GM19240 (cell line): ENCODE data around the gene PTPRA.
"Not testable (repeated sequence)": the region's sequence is repeated elsewhere in the genome, so short reads cannot be mapped to it uniquely, and the experiment has no call there.

ENCODE experiments used
- DNase-seq: peaks from one replicate; pipeline ENCODE4 v3.0.0; 2011; ENCODE audit warnings: low spot score; ENCODE audit not compliant: insufficient read length

The PTPRA gene

DNA sequence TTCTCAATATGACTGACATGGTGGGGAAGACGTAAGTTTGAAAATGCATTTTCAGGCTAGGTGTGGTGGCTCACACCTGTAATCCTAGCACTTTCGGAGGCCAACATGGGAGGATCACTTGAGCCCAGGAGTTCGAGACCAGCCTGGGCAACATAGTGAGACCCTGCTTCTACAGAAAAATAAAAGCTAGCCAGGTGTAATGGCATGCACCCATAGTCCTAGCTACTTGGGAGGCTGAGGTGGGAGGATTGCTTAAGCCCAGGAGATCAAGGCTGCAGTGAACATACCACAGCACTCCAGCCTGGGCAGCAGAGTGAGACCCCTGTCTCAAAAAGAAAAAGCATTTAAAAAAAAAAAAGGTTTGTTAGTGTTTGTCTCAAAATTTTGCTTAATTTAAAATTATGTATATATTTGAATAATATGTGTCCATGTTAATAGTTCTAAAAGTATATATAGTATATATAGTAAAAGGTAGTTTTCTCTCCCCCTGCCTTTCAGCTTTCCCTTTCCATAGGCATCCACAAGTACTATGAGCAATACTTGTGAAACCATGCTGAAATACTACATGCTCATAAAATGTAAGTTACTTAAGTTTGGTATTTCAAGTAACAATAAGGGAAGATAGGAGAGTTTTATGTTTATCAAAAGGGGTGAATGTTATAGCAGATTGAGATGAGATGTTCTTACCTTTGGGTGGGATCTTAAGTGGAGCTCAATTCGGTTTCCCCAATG lies 15.1 kb downstream of the PTPRA start:
- no peak for DNase-seq

DNA sequence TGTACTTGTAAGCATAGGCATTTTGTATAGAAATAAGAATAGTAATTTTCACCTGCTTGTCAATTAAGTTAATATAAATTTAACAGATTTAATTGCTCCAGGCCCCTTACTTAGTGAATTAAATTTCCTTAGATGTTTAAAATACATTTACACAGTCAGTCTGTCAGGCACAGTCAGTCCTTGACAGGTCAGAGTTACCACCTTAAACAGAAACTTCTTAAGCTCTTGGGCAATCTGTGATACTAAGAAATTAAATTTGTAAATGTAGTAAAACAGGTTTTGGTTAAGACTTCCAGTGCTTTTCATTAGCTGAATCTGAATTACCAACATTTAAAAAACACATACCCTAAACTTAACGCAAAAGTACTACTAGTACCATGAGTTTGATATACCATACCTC lies 15.9 kb downstream of the PTPRA start:
- DNase-seq, result no peak

DNA sequence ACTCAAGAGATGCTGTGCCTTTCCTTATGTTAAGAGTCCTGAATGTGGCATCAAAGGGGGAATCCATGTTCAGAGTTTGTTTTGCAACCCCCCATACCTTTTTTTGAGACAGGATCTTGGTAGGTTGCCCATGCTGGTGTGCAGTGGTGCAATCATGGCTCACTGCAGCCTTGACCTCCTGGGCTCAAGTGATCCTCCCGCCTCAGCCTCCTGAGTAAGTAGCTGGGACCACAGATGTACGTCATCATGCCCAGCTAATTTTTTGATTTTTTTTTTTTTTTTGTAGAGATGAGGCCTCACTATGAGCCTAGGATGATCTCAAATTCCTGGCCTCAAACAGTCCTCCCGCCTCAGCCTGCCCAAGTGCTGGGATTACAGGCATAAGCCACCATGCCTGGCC lies 16.5 kb downstream of the PTPRA start:
- DNase-seq, result no peak

DNA sequence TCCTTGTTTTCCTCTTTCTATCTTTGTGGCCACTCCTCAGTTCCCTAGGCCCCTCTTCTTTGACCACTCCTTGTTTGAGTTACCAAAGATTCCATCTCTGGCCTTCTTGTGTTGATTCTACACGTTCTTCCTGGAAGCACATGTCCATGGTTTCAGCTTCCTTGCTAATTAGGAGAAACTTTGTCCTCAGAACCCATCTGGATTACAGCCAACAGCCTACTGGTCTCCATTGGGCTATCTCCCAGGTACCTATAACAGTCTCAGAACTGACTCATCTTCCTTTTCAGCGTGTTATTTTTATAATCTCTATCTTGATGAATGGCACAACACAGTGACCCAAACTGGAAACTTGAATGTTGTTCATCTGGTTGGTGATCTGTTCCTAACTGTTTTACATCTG lies 17.5 kb downstream of the PTPRA start:
- DNase-seq, result no peak

DNA sequence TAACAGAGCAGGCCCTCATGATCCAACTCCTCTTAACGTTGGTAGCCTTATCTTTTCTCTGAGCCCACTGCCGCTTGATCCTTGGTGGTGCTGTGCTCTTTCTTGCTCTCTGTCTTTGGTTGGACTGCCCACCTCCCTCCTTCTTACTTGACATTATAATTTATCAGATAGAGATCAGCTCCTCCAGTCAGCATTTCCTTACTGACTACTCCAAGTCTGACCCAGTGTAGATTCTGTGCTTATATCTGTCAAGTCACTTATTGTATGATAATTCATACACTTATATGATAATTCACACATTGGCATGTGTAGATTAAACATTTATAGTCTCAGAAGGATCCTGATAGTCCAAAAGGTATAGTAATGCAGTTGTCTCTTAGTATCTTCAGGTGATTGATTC lies 18.1 kb downstream of the PTPRA start:
- DNase-seq, result no peak

DNA sequence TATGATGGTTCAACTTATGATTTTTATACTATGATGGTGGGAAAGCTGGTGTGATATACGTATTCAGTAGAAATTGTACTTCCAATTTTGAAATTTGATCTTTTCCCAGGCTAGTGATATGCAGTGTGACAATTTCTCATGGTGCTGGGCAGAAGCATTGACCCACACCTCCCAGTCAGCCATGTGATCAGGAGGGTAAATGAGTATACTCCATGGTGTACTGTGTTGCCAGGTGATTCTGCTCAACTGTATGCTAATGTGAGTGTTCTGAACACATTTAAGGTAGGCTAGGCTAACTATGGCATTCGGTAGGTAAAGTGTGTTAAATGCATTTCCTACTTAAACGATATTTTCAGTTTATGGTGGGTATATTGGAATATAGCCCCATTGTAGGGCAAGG lies 19.1 kb downstream of the PTPRA start:
- no peak for DNase-seq

DNA sequence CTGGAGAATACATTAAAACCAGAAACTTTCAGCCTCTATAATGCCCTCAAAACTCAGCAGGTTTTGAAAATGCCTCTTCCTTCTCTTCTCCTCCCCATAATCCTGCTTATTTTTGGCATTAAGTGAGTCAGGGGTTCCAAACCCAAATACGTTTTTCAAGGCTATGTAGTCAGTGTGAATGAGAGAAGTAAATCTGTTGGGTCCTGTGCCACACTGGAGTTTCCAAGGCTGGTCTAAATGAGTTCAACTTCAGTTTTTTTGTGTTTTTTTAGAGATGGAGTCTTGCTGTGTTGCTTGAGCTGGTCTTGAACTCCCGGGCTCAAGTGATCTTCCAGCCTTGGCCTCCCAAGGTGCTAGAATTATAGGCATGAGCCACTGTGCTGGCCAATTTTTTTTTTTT lies 20.9 kb downstream of the PTPRA start:
- DNase-seq, result no peak

DNA sequence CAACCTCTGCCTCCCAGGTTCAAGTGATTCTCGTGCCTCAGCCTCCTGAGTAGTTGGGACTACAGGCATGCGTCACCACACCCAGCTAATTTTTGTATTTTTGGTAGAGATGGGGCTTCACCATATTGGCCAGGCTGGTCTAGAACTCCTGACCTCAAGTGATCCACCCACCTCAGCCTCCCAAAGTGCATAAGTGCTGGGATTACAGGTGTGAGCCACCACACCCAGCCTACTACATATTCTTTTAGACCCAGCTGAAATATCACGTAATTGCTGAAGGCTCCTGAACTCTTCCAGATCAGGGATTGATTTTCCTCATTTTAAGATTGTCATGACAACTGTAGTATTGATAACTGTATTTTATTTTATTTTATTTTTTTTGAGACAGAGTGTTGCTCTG lies 21.9 kb downstream of the PTPRA start:
- DNase-seq, result not testable (repeated sequence)

DNA sequence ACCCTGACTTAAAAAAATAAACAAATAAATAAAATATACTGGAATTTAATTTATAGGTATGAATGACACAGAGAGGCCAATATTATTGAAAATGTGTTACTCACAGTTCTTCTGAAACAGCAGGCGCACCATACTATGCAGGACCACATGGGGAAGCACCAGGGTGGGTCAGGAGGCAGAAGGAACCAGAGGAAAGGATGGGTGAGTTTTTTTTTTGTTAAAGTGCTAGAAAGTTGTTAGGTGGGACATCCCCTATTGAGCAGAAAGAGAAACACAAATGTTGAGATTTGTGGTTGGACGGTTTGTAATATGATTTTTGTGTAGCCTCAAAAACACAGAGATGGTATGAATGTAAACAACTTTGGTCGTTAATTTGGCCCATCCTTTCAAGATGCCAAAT lies 26.0 kb downstream of the PTPRA start:
- no peak for DNase-seq

DNA sequence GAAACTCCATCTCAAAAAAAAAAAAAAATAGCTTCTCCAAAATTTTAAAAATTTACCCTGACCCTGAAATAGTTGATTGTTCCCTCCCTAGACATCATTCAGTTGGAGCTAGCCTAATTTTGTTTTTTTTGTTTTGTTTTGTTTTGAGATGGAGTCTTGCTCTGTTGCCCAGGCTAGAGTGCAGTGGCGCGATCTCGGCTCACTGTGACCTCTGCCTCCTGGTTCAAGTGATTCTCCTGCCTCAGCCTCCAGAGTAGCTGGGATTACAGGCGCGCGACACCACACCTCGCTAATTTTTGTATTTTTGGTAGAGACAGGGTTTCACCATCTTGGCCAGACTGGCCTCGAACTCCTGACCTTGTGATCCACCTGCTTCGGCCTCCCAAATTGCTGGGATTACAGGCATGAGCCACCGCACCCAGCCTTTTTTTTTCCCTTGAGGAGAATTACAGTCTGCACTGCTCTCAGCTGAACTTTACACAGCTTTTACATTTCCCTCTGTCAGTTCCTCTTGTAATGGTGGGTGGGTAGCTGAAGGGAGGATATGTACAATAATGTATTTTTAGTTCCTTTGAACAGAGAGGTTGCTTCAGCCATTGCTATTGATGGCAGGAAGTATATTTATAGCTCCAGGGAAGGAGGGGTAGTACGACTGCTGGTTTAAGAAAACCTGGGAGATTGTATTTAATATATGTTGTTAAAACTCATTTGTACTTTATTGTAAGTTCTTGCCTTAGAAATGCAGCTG lies 27.7 kb downstream of the PTPRA start:
- no peak for DNase-seq

DNA sequence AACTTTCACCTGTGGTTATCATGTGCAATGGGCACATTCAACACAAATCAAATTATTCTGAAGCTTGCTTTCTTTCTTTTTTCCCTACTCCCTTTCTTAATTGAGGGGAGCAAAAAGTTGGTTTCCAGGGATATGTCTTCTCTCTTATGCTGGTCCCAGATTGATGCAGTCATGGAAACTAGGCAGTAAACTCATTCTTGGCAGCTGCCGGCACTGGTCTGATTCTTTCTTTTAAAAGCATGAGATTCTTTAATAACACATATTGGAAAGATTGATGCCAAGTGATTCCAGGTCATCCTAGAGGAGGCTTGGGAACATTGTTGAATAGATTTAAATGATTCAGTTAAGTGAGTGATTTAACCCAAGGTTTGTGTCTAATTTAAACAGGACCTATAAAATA lies 29.0 kb downstream of the PTPRA start:
- DNase-seq, result no peak

DNA sequence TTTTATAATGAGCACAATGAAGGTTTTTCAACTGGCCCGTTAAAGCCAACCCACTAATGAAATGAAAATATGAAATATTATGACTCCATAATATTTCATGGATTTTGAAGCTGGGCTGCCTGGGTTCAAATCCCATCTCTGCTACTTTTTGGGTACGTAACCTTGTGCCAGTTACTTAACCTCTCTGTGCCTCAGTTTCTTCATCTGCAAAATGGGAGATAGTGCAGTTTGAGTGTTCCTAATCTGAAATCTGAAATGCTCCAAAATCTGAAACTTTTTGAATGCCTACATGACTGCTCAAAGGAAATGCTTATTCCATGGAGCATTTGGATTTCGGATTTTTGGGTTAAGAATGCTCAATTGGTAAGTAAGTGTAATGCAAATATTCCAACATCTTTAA lies 29.5 kb downstream of the PTPRA start:
- no peak for DNase-seq

DNA sequence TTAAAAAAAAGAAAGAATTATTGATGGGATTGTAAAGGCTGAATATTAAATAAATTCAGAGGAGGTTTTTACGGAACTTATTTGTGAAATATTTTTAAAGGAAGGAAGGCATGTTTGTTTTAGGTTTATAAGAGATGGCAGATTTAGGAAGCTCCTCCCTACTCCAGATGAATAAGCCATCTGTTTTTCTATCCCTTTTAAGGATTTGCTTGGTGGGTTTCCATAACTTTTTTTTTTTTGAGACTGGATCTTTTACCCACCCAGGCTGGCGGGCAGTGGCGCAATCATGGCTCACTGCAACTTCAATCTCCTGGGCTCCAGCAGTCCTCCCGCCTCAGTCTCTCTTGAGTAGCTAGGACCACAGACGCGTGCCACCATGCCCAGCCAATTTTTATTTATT lies 30.4 kb downstream of the PTPRA start:
- DNase-seq, result no peak

DNA sequence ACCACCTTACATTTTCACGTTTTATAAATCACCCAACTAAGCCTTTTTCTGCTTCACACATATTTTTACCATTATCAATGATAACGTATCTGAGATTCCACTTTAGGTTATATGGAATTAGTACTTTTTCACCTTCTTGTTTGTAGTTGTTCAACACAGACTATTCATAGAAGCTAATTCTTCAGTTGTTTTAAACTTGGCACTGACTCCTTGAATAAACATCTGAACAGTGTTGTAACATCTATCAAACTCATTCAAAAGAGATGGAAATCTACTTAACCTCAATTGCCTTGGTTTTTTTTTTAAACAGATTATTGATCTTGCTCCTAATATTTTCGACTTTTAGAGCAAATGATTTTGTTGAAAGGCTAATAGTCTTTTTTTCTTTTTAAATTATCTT lies 34.2 kb downstream of the PTPRA start:
- DNase-seq, result no peak

DNA sequence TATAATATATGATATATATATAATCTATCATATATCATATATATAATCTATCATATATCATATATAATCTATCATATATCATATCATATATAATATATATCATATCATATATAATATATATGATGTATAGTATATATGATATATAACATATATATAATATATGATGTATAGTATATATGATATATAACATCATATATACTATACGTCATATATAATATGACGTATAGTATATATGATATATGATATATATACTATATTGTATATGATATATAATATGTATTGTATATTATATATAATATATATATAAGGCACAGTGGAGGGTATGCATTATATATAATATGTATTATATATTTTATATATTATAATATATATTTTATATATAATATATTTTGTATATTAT lies 36.7 kb downstream of the PTPRA start:
- no peak for DNase-seq

DNA sequence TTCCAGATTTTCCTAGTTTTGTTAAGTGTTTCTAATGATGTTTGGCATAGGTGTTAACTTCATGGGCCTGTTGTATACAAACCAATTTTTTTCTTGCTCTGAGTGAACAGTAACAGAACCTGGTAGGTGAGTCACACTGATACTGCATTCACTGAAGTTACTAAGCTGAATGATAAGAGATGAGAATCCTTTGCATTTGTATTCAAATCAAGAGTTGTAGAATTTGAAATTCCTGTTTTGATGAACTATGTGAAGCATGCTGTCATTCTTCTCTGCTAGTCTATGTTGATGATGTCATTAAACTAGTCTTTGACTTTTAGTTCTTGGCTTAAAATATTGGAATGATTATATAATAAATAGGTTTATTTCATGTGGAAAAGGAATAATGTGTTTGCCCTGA lies 37.9 kb downstream of the PTPRA start:
- DNase-seq, result no peak

DNA sequence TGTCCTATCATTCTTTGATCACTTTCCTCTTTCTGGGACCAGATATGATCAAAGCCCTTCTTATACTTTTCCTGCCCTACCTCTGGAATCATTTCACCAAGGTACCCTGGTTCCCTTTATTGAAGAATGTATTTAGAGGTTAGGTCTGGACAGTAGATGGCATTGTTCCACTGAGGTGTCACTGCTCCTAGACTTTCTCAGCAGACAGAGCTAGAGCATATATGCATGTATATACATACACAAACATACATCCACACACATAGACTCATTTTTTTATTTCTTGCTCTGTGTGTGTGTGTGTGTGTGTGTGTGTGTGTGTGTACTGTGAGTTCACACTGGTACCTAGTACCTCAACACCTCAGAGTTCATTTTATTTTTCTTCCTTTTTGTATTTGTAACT lies 40.9 kb downstream of the PTPRA start:
- no peak for DNase-seq

DNA sequence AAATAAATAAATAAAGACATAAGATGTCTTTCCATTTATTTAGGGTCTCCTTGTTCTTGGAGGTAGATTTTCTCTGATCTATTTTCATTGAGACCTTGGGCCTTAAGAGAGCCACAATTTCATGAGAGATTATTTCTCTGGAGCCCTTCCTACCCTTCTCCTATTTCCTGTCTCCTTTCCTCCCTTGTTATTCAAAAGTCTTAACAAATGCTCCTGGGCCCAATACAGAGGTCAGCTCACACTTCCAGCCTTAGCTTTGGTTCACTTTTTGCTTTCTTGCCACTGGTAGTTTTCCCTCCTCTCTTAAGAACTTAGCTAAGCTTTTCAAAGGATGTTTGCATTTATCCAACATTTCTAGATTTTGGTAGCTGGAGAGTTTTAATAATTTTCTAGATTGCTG lies 44.0 kb downstream of the PTPRA start:
- DNase-seq, result no peak

DNA sequence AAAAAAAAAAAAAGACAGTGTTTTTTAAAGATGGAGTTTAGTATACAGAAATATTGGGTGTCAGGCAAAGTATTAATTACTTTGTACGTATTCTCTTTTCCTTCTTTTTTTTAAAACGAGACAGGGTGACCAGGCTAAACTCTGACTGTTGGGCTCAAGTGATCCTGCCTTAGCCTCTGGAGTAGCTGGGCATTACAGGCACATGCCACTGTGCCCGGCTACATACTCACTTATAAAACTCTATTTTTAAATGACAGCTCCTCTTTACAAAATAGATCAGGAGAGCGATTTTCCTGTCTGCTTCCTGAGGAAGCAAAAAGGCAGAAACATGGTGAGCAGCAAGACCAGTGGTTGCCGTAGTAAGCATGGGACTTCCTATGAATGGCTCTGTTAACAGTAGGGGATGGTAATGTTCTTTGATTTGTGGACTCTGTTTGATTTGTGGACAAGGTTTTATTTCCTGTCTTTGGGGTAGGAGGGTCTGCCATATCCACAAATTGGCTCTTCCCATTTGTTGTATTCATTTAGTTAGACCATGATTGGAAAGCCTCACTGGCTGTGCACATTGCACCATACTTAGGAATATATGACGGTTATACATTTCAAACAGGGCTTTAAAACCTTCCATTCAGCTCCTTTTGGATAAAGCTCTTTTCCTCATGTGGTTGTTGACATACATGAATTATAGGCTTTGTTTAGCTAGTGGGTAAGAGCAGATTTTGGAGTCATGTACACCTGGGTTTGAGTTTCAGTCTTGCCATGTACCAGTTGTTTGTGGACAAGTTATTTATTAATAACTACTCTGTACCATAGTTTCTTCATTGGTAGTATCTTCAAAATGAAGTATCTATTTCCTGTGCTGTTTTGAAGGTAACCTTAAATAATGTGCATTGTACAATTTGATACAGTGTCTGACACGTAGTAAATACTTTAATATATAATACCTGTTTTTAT lies 45.1 kb downstream of the PTPRA start:
- DNase-seq, result no peak

DNA sequence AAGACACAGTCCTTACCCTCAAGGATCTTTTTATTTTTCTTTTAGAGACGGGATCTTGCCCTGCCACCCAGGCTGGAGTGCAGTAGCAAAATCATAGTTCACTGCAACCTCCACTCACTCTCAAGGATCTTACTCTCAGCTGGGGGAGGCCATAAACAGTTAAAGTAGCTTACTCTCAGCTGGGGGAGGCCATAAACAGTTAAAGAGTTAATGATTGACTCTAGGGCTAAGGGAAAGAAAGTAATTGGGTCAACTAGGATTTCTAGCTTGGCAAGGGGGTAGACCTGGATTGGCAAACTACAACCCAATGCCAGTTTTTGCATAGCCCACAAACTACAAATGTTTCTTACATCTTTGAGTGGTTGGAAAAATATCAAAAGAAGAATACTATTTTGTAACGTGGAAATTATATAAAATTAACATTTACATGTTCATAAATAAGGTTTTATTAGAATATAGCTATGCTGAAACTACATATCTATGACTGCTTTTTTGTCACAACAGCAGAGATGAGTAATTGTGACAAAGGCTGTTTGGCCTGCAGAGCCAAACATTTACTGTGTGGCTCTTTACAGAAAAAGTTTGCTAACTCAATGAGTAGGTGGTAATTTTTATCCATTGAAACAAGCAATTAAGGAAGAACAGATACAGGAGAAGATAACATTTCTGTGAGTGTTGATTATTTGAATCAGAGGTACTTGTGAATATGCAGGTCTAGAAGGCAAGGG lies 46.4 kb downstream of the PTPRA start:
- no peak for DNase-seq

DNA sequence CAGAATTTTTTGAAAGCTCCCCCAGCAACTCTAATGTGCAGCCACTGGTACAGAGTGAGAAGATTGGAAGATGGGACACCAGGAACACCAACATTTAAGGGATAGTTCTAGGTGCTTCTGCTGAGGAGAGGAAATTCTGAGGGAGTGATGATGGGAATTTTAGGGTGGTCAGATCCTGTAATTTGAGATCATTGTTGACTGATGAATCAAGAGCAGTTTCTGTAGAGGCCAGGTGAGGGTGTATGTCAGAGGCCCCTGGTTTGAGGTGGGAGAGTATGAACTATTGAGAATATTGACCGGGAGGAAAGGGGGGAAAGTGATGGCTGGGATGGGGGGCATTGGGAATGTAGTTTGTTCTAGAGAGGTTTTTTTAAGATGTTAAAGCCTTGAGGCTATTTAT lies 47.2 kb downstream of the PTPRA start:
- no peak for DNase-seq
